ENCODE data around the gene RXFP4.

GRCh38 chr1:155920717-155921116, 20.7 kb upstream of the RXFP4 start:
- TF ChIP-seq ZNF274 (IDR thresholded peaks at IDR 0.05; ENCODE audit: low read depth, low read length): no peak
- TF ChIP-seq YY1 (IDR thresholded peaks at IDR 0.05; ENCODE audit: insufficient read depth, insufficient read length): no peak

Data from NT2/D1 (cell line).